Measurements from ENCODE around the gene TRIP12.

Gene TRIP12

DNA sequence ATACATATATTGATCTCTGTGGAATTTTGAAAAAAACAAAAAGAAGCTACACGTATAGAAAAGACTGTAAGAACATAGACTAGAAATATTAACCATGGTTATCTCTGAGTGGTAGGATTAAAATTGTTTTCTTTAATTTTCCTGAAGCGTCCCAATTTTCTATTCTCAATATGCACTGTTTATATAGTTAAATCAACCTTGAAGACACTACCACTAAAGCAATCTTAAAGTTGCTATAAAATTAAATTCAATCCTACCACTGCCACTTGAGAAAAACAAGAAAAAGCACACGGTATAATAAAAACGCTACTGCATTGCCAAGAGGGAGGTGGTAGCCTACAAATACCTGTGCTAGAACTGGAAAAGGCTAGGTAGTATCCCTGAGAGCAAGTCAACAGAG is 47.2 kb downstream of the TRIP12 start:
- Histone ChIP-seq H3K27me3 (ENCODE audit: low read length) (no peaks in the 10 kb centered on the region), H3K9me3 (ENCODE audit: insufficient read depth, low read length) (no peaks in the 10 kb centered on the region), H3F3A (ENCODE audit: insufficient read depth) (no peaks in the 10 kb centered on the region), H3K9ac (ENCODE audit: low read length) (no peak overlapping the region), H3K4me3 (ENCODE audit: insufficient read depth, low read length, poor library complexity, severe bottlenecking) (no peak overlapping the region), H4K20me1 (ENCODE audit: low read depth, low read length) (no peaks in the 10 kb centered on the region), H3K4me2 (ENCODE audit: low read depth, low read length, poor library complexity, severe bottlenecking) (no peak overlapping the region), H3K9me2 (replicated peaks; ENCODE audit: insufficient read depth, low read length) (no peaks in the 10 kb centered on the region), H3K79me2 (ENCODE audit: insufficient read depth, low read length) (peaks cover 53% of the 10 kb centered on the region), H2AFZ (ENCODE audit: low read depth, low read length, severe bottlenecking) (no peak overlapping the region), H3K27ac (ENCODE audit: low read depth, low read length) (no peak overlapping the region), H3K36me3 (ENCODE audit: low read length) (peaks cover 9% of the 10 kb centered on the region; the same call in 1 of the 2 replicates)
- TF ChIP-seq CTCF (IDR thresholded peaks at IDR 0.05; ENCODE audit: insufficient read depth, low read length, poor library complexity, severe bottlenecking) = no peak
- TF ChIP-seq EZH2phosphoT487 (conservative IDR thresholded peaks at IDR 0.05; ENCODE audit: low read length) = no peak

DNA sequence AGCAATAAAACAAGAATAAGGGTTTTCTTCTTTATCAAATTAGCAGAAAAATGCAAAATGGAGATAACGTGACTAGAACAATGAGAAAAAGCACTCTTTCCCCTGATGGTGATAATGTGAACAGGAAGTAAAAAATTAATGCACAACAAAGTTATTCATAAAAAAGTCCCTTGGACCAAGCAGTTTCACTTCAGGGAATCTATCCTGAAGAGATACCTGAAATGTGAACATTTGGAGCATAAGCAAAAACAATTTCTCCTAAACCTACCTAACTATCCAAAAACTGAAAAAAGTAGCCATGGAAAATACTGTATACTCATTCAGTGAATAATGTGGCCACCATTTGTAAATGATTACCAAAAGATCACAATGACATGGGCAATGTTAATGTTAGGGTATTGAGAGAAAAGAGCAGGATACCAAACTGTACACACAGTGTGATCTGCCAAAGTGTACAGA is 48.7 kb downstream of the TRIP12 start:
- no peaks in the 10 kb centered on the region for H3K9me3 ChIP-seq (ENCODE audit: insufficient read depth, low read length)
- no peak overlapping the region for H3K9ac ChIP-seq (ENCODE audit: low read length)
- H3K27ac ChIP-seq (ENCODE audit: low read depth, low read length) = no peak overlapping the region
- TF ChIP-seq EZH2phosphoT487 (conservative IDR thresholded peaks at IDR 0.05; ENCODE audit: low read length) = no peak
- no peak for TF ChIP-seq CTCF (IDR thresholded peaks at IDR 0.05; ENCODE audit: insufficient read depth, low read length, poor library complexity, severe bottlenecking)
- H3K79me2 ChIP-seq (ENCODE audit: insufficient read depth, low read length) = peaks cover 65% of the 10 kb centered on the region
- H3K36me3 ChIP-seq (ENCODE audit: low read length) = peaks cover 5% of the 10 kb centered on the region; the same call in 1 of the 2 replicates
- no peaks in the 10 kb centered on the region for H4K20me1 ChIP-seq (ENCODE audit: low read depth, low read length)
- H3K4me3 ChIP-seq (ENCODE audit: insufficient read depth, low read length, poor library complexity, severe bottlenecking) = no peak overlapping the region
- no peaks in the 10 kb centered on the region for H3K27me3 ChIP-seq (ENCODE audit: low read length)
- no peak overlapping the region for H2AFZ ChIP-seq (ENCODE audit: low read depth, low read length, severe bottlenecking)
- H3K4me2 ChIP-seq (ENCODE audit: low read depth, low read length, poor library complexity, severe bottlenecking) = no peak overlapping the region
- H3K9me2 ChIP-seq (replicated peaks; ENCODE audit: insufficient read depth, low read length) = no peaks in the 10 kb centered on the region
- H3F3A ChIP-seq (ENCODE audit: insufficient read depth) = no peaks in the 10 kb centered on the region

DNA sequence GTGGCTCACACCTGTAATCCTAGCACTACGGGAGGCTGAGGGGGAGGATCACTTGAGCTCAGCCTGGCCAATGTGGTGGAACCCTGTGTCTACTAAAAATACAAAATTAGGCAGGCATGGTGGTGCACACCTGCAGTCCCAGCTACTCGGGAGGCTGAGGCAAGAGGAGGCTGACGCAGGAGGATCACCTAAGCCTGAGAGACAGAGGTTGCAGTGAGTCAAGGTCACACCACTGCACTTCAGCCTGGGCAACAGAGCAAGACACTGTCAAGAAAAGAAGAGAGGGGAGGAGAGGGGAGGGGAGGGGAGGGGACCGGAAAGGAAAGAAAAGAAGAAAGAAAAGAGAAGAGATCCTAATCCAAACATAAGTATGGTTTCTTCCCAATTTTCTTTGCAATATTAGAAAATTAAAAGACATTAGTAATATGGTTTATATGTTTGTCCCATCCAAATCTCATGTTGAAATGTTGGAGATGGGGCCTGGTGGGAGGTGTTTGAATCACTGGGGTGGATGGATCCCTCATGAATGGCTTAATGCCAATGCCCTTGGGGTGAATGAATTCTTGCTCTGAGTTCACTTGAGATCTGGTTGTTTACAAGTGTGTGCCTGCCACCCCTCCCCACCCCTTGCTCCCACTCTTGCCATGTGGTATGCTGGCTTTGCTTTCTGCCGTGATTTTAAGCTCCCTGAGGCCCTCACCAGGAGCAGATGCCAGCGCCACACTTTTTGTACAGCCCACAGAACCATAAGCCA is 50.7 kb downstream of the TRIP12 start:
- no peaks in the 10 kb centered on the region for H3F3A ChIP-seq (ENCODE audit: insufficient read depth)
- no peaks in the 10 kb centered on the region for H3K9me3 ChIP-seq (ENCODE audit: insufficient read depth, low read length)
- H3K9me2 ChIP-seq (replicated peaks; ENCODE audit: insufficient read depth, low read length) = no peaks in the 10 kb centered on the region
- H3K4me3 ChIP-seq (ENCODE audit: insufficient read depth, low read length, poor library complexity, severe bottlenecking) = no peak overlapping the region
- no peaks in the 10 kb centered on the region for H4K20me1 ChIP-seq (ENCODE audit: low read depth, low read length)
- no peak overlapping the region for H2AFZ ChIP-seq (ENCODE audit: low read depth, low read length, severe bottlenecking)
- H3K27ac ChIP-seq (ENCODE audit: low read depth, low read length) = no peak overlapping the region
- no peaks in the 10 kb centered on the region for H3K27me3 ChIP-seq (ENCODE audit: low read length)
- peaks cover 73% of the 10 kb centered on the region for H3K79me2 ChIP-seq (ENCODE audit: insufficient read depth, low read length)
- H3K36me3 ChIP-seq (ENCODE audit: low read length) = no peaks in the 10 kb centered on the region
- no peak overlapping the region for H3K4me2 ChIP-seq (ENCODE audit: low read depth, low read length, poor library complexity, severe bottlenecking)
- no peak for TF ChIP-seq CTCF (IDR thresholded peaks at IDR 0.05; ENCODE audit: insufficient read depth, low read length, poor library complexity, severe bottlenecking)
- TF ChIP-seq EZH2phosphoT487 (conservative IDR thresholded peaks at IDR 0.05; ENCODE audit: low read length) = no peak
- H3K9ac ChIP-seq (ENCODE audit: low read length) = no peak overlapping the region
